Ectodermal cell (in vitro differentiated cells): ENCODE data around the gene PARD6G.

Source experiments
- H3K27ac ChIP-seq: 2 replicates; pipeline ENCODE4 v1.7.0; 2013; ENCODE audit warnings: mild to moderate bottlenecking, low read depth, low read length; ENCODE audit not compliant: insufficient read depth, poor library complexity, severe bottlenecking
- H3K27me3 ChIP-seq: 2 replicates; pipeline ENCODE4 v1.7.0; 2013; ENCODE audit warnings: mild to moderate bottlenecking, low read length; ENCODE audit not compliant: insufficient read depth, control insufficient read depth, poor library complexity, severe bottlenecking
- H3K36me3 ChIP-seq: one replicate; pipeline ENCODE4 v1.7.0; 2013; ENCODE audit warnings: low read length; ENCODE audit not compliant: control insufficient read depth, insufficient read depth
- H3K4me1 ChIP-seq: one replicate; pipeline ENCODE4 v1.7.0; 2013; ENCODE audit warnings: low read length; ENCODE audit not compliant: control insufficient read depth, insufficient read depth
- H3K4me3 ChIP-seq: 2 replicates; pipeline ENCODE4 v1.7.0; 2013; ENCODE audit warnings: low read depth, low read length, control low read depth; ENCODE audit not compliant: insufficient read depth
- H3K9me3 ChIP-seq: 2 replicates; pipeline ENCODE4 v1.7.0; 2013; ENCODE audit warnings: mild to moderate bottlenecking, low read length, moderate library complexity; ENCODE audit not compliant: control insufficient read depth
- WGBS, 2 experiments: methylation state at CpG; one replicate each; pipeline ENCODE4 v1.1.7; 2013; ENCODE audit warnings: missing lambda C conversion rate in 2 of 2; 5-methylcytosine and 5-hydroxymethylcytosine counted together

Gene PARD6G

GRCh38 chr18:80172056-80172455 is 75.3 kb downstream of the PARD6G start:
- Histone ChIP-seq H3K4me1 (no peaks in the 10 kb centered on the region), H3K9me3 (no peaks in the 10 kb centered on the region), H3K36me3 (no peaks in the 10 kb centered on the region), H3K27ac (no peak overlapping the region), H3K4me3 (no peak overlapping the region), H3K27me3 (no peaks in the 10 kb centered on the region)
- 88 to 95% methylated on average over 4 of the region's 4 CpGs for WGBS, 2 experiments

- H3K36me3 ChIP-seq = no peaks in the 10 kb centered on the region
- 30% methylated on average over 23 of the region's 23 CpGs for WGBS, 2 experiments
- no peaks in the 10 kb centered on the region for H3K27me3 ChIP-seq
- no peaks in the 10 kb centered on the region for H3K9me3 ChIP-seq
- no peak overlapping the region for H3K4me3 ChIP-seq
- H3K4me1 ChIP-seq = no peaks in the 10 kb centered on the region
- no peak overlapping the region for H3K27ac ChIP-seq
These were observed 76.1 kb downstream of the PARD6G start for GRCh38 chr18:80171054-80171872.

- WGBS, 2 experiments = 93% methylated on average over 7 of the region's 7 CpGs
- H3K27ac ChIP-seq = no peak overlapping the region
These were observed 76.8 kb downstream of the PARD6G start for GRCh38 chr18:80170395-80171053.

GRCh38 chr18:80169607-80170006 is 77.7 kb downstream of the PARD6G start:
- H3K4me1 ChIP-seq = no peaks in the 10 kb centered on the region
- H3K9me3 ChIP-seq = peaks cover 2% of the 10 kb centered on the region
- no peak overlapping the region for H3K27ac ChIP-seq
- no peaks in the 10 kb centered on the region for H3K27me3 ChIP-seq
- H3K36me3 ChIP-seq = no peaks in the 10 kb centered on the region
- no peak overlapping the region for H3K4me3 ChIP-seq
- WGBS, 2 experiments = 92 to 93% methylated on average over 17 of the region's 17 CpGs

More at GRCh38 chr18:80170395-80171053, 76.8 kb downstream of the PARD6G start:
- H3K36me3 ChIP-seq = no peaks in the 10 kb centered on the region
- no peaks in the 10 kb centered on the region for H3K27me3 ChIP-seq
- no peaks in the 10 kb centered on the region for H3K9me3 ChIP-seq
- H3K4me1 ChIP-seq = no peaks in the 10 kb centered on the region
- H3K4me3 ChIP-seq = no peak overlapping the region

GRCh38 chr18:80168982-80169381 is 78.3 kb downstream of the PARD6G start:
- H3K27ac ChIP-seq = no peak overlapping the region
- H3K4me3 ChIP-seq = no peak overlapping the region
- WGBS, 2 experiments = 94 to 95% methylated on average over 15 of the region's 15 CpGs
- H3K36me3 ChIP-seq = no peaks in the 10 kb centered on the region
- H3K27me3 ChIP-seq = no peaks in the 10 kb centered on the region
- H3K4me1 ChIP-seq = no peaks in the 10 kb centered on the region
- H3K9me3 ChIP-seq = peaks cover 4% of the 10 kb centered on the region

GRCh38 chr18:80168346-80168745 is 79.0 kb downstream of the PARD6G start:
- Histone ChIP-seq H3K36me3 (no peaks in the 10 kb centered on the region), H3K27me3 (no peaks in the 10 kb centered on the region), H3K27ac (no peak overlapping the region), H3K4me1 (no peaks in the 10 kb centered on the region), H3K9me3 (peaks cover 4% of the 10 kb centered on the region), H3K4me3 (no peak overlapping the region)
- WGBS, 2 experiments = 95% methylated on average over 2 of the region's 2 CpGs

GRCh38 chr18:80167931-80168330 is 79.4 kb downstream of the PARD6G start:
- WGBS, 2 experiments = 89 to 95% methylated on average over 13 of the region's 13 CpGs
- no peak overlapping the region for H3K4me3 ChIP-seq
- H3K9me3 ChIP-seq = peaks cover 4% of the 10 kb centered on the region
- no peaks in the 10 kb centered on the region for H3K27me3 ChIP-seq
- H3K27ac ChIP-seq = no peak overlapping the region
- no peaks in the 10 kb centered on the region for H3K36me3 ChIP-seq
- H3K4me1 ChIP-seq = no peaks in the 10 kb centered on the region

- Histone ChIP-seq H3K4me3 (no peak overlapping the region), H3K4me1 (no peaks in the 10 kb centered on the region), H3K9me3 (peaks cover 4% of the 10 kb centered on the region), H3K27ac (no peak overlapping the region), H3K36me3 (no peaks in the 10 kb centered on the region), H3K27me3 (no peaks in the 10 kb centered on the region)
- 87 to 94% methylated on average over 9 of the region's 9 CpGs for WGBS, 2 experiments
These were observed 80.0 kb downstream of the PARD6G start for GRCh38 chr18:80167331-80167730.

- WGBS, 2 experiments = 88 to 89% methylated on average over 6 of the region's 6 CpGs
- H3K27ac ChIP-seq = no peak overlapping the region
- H3K4me3 ChIP-seq = no peak overlapping the region
- no peaks in the 10 kb centered on the region for H3K4me1 ChIP-seq
- H3K27me3 ChIP-seq = no peaks in the 10 kb centered on the region
- H3K9me3 ChIP-seq = peaks cover 4% of the 10 kb centered on the region
- H3K36me3 ChIP-seq = no peaks in the 10 kb centered on the region
These were observed 80.6 kb downstream of the PARD6G start for GRCh38 chr18:80166725-80167124.

GRCh38 chr18:80166240-80166639 is 81.1 kb downstream of the PARD6G start:
- no peaks in the 10 kb centered on the region for H3K36me3 ChIP-seq
- H3K4me3 ChIP-seq = no peak overlapping the region
- H3K27me3 ChIP-seq = no peaks in the 10 kb centered on the region
- H3K9me3 ChIP-seq = peaks cover 4% of the 10 kb centered on the region
- H3K4me1 ChIP-seq = no peaks in the 10 kb centered on the region
- no peak overlapping the region for H3K27ac ChIP-seq
- 93 to 95% methylated on average over 10 of the region's 10 CpGs for WGBS, 2 experiments
